GM18951 (cell line): ENCODE measurements around the gene METRNL.
"Not testable (repeated sequence)": the region's sequence is repeated elsewhere in the genome, so short reads cannot be mapped to it uniquely, and the experiment has no call there.

Source experiments
- POLR2A ChIP-seq: IDR thresholded peaks from 4 replicates; pipeline ENCODE4 v1.6.1; 2011; ENCODE audit warnings: mild to moderate bottlenecking; ENCODE audit not compliant: insufficient read length, insufficient read depth; ENCODE audit errors: extremely low read depth
- in situ Hi-C: fragments of 300-500 bp; cut with MboI; formaldehyde crosslinking; loops from one replicate; pipeline ENCODE4 v1.12.0; 2022; ENCODE audit warnings: low sequenced_read_pairs, mixed read lengths, inconsistent platforms; ENCODE audit not compliant: unreplicated experiment

METRNL gene

DNA sequence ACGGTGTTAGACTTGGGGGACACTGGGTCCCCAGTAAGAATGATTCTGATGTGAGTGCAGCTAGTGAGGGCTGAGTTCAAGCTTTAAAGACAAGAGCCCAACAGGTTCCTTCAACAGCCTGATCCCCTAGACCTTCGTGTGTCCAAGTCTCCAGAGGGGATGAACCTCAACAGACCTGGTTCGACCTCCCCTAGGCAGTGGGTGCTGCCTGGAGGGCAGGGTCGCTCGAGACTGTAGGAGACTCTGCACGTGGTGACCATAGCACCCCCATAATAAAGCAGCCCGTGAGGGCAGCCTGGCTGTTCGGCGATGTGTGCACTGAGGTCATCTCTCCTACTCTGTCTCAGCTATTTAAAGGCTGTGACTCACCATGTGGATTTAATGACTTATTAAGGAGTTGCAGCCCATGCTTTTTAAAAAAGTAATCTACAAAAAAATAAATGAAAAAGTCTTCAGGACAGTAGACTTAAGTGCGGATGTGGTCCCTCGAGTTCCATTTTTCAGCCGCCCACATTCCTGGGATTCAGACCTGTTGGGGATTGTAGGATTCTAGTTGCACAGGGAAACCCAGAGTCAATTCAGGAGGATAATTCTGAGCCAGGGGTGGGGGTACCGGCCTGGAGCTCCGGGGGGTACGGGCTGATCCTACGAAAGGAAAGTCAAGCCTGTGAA is 23.4 kb upstream of the METRNL start:
- TF ChIP-seq POLR2A: no peak
- in situ Hi-C loops: no loop called here

DNA sequence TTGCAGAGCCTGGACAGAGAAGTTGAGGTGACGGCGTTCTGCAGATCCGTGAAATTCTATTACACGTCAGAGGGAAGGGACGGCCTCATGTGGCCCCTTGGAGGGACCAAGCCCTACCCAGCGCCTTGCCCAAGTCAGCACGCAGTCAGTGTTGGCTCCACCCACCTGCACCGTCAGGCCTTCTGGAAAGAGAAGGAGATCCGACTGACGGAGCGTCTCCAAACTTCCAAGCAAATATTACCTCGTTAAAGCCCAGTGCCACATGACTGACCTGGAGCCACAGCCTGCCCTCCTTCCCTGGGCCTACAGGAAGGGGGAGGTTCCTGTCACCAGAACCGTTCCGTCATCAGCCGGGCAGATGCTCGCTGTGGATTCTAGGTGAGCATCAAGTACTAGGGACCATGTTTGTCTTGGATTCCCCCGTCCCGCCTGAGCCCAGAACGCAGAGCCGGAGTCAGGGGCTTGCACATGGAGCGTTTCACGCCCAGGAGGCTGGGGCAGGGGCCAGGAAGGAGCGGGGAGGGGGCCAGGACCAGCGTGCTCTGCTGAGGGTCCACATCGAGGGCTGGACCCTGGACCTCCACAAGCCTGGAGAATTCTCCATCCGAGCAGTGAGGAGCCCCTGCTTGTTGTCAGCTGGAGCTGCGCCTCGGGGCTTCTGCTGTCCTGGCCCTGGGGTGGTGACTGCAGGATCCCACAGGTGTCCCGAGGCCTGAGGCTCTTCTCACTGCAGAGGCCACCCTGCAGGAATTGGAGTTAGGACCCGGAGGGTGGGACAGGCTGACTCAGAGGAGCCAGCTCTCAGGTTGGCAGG is 22.6 kb upstream of the METRNL start:
- in situ Hi-C loops: no loop called here
- no peak for TF ChIP-seq POLR2A

GRCh38 chr17:83057397-83057761 is 22.0 kb upstream of the METRNL start:
- TF ChIP-seq POLR2A: no peak
- in situ Hi-C loops: no loop called here

- no peak for TF ChIP-seq POLR2A
- in situ Hi-C loops: no loop called here
Observed at GRCh38 chr17:83057793-83058265, 21.6 kb upstream of the METRNL start.

GRCh38 chr17:83058266-83058798 is 21.1 kb upstream of the METRNL start:
- in situ Hi-C loops: no loop called here

GRCh38 chr17:83061586-83061985 is 17.8 kb upstream of the METRNL start:
- in situ Hi-C loops: no loop called here
- TF ChIP-seq POLR2A: no peak

More at GRCh38 chr17:83058266-83058798, 21.1 kb upstream of the METRNL start:
- TF ChIP-seq POLR2A: no peak

- in situ Hi-C loops: no loop called here
- no peak for TF ChIP-seq POLR2A
Observed at GRCh38 chr17:83062011-83062817, 17.2 kb upstream of the METRNL start.

DNA sequence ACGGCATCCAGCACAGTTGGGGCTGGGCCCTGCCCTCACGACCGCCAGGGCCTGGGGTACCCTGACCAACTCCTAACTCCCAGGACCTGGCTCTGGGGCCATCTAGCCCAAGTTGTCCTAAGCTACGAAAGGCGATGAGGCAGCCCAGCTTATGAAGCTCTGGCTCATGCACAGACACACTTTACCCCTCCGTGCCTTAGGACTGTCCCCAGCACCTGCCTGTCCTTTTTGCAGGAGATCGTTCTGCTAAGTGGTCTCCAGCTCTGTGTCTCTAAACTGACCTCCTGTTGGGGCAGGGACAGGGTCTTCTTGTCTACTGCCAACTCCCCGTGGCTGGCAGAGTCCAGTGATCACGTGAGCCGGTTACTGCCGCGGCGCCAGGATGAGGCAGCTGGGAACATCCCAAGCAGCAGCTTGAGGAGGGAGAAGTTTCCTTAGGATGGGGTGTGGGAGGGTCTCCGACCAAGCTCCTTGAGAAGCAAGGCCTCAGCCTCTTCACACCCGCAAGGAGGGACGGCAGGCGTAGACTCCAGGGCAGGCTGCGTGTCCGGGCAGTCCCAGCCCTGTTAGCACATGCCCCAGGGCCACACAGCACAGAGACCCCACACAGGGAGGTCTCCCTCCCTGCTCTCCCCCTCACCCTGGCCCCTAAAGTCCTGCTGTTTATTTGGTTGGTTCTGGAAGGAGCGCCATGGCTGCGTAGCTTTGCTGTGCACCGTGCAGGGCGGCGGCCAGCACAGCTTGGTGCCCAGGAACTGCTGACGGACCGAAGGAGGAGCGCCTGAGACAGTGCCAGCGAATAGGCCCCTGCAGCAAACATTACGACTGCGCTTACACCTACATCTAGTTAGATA is 16.4 kb upstream of the METRNL start:
- in situ Hi-C loops: no loop called here
- no peak for TF ChIP-seq POLR2A

- no peak for TF ChIP-seq POLR2A
- in situ Hi-C loops: no loop called here
Observed at GRCh38 chr17:83064021-83064731, 15.2 kb upstream of the METRNL start.

DNA sequence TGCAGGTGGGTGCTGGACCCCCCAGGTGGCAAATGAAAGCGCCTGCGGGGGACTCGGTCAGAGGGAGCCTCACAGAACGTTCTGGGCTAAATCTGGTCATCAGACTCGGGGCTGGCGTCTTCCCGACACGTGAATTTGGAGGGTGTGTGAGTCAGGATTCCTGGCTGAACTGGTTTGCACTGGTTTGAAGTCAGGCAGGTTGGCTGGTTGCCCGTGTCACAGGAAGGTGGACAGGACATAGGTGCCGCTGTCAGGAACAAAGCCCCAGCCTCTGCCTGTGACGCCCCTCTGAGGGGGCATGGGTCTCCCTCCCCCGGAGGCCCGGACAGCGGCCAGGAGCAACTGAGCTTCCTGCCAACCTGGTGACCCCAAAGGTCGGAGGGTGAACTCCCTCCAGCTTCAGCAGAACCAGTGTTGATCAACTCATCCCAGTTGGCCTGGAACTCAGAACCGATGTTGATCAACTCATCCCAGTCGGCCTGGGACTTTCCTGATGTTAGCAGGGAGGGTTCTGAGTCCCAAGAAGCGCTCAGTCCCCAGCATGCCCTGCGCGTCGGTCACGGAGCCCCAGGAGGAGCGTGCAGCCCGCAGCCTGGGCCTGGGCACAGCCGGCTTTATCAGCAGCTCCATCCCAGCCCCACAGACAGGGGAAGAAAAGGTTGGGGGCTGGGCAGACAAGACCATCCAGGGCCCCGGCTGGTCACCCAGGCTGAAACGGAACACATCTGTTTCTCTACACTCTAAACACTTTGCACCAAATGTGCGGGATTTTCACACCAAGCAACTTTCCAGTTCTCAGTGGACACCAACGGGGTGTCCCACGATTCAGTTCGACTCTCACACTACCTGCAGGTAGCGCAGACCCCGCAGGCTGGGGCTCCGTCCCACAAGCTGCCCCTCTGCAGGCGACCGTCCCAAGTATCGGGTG is 14.4 kb upstream of the METRNL start:
- no peak for TF ChIP-seq POLR2A
- in situ Hi-C loops: no loop called here

DNA sequence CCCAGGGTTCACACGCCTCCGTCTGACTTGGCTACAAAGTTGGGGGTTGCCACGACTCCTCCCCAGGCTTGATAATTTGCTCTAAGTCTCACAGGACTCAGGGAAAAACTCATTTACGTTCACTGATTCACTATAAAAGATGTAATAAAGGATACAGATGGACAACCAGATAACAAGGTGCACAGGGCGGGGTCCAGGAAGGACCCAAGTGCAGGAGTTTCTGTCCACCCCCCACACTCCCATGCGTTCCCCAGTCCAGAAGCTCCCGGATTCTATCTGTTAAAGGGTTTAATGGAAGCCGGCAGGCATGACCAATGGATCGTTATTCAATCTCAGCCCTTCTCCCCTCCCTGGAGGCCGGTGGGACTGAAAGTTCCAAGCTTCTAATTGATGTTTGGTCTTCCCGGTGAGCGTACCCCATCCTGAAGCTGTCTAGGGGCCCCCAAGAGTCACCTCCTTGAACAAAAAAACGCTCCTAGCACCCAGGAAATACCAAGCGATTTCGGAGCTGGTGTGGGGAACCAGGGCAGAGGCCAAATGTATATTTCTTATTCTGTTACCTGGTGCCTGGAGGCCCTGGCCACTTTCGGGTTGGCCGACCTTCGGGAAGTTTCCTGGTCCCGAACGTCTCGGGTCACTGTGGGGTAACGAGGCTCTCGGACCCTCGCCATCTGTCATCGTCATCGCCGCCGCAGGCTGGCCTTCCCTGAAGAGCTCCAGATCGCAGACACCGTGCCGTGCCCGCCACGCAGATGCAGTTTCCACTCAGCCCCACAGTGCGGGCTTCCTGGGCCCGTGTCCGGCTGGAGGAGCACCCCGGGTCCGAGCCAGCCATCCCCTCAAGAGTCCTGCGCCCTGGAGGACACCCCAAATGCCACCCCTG is 13.5 kb upstream of the METRNL start:
- in situ Hi-C loops: no loop called here
- no peak for TF ChIP-seq POLR2A

GRCh38 chr17:83066543-83066890 is 12.9 kb upstream of the METRNL start:
- in situ Hi-C loops: not testable (repeated sequence)
